Activated T-cell treated with anti-CD3 and anti-CD28 coated beads, Interleukin-2, amount 50 U/mL, for 4 hours (primary cell): Measurements from ENCODE around the gene CRABP1. TPM values are rescaled to one million over a fixed set of nuclear protein-coding genes. Genes with fewer than 3 reads are reported as not detected.
"Not testable (repeated sequence)": the region's sequence is repeated elsewhere in the genome, so short reads cannot be mapped to it uniquely, and the experiment has no call there.

Experiments
- ATAC-seq, 2 donors: fragments of 200-7000 bp; cut with Tn5 transposase; one replicate each; pipeline ENCODE4 v1.10.0; 2021
- DNase-seq: peaks from one replicate; pipeline ENCODE4 v3.0.0-alpha.2; 2020
- H3K27me3 Mint-ChIP-seq: one replicate; pipeline ENCODE4 v1.8.0; 2021; ENCODE audit warnings: low read depth, mixed read lengths
- H3K36me3 Mint-ChIP-seq: one replicate; pipeline ENCODE4 v1.8.0; 2022; ENCODE audit warnings: mixed read lengths; ENCODE audit not compliant: insufficient read depth
- H3K4me1 Mint-ChIP-seq: one replicate; pipeline ENCODE4 v1.8.0; 2021; ENCODE audit warnings: low read depth, mixed read lengths
- H3K4me3 Mint-ChIP-seq: one replicate; pipeline ENCODE4 v1.8.0; 2021; ENCODE audit warnings: mild to moderate bottlenecking, moderate library complexity, mixed read lengths
- H3K9me3 Mint-ChIP-seq: one replicate; pipeline ENCODE4 v1.8.0; 2021; ENCODE audit warnings: mixed read lengths
- total RNA-seq, 3 donors: library from RNA; stranded (reverse); gene quantifications; one replicate each; pipeline ENCODE4 v1.2.1, GENCODE V29; 2021

The CRABP1 gene
- total RNA-seq, 3 donors from 2014 or later: not detected

DNA sequence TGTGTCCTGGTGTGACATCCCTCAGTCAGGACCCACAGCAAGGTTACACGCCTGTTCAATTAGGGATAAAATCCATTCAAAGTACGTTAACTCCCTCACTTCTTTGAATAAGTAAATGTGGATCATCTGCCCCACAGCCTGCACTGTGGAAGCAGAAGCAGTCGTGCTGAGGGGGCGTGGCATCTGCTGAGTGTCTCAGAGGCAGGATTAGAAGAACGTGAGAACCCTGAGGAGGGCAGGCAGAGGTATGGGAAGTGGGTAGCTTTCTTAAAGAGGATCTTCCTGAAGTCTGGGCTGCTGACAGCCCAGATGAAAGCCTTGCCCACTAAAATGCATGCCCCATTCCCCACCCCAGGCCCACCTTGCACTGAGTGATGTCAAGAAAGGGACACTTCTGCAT is 28.5 kb downstream of the CRABP1 start:
- Mint-ChIP-seq H3K9me3 (no peaks in the 10 kb centered on the region), H3K4me3 (no peak overlapping the region), H3K27me3 (peaks cover 16% of the 10 kb centered on the region), H3K4me1 (no peaks in the 10 kb centered on the region), H3K36me3 (no peaks in the 10 kb centered on the region)
- DNase-seq: no peak
- ATAC-seq: no peak

DNA sequence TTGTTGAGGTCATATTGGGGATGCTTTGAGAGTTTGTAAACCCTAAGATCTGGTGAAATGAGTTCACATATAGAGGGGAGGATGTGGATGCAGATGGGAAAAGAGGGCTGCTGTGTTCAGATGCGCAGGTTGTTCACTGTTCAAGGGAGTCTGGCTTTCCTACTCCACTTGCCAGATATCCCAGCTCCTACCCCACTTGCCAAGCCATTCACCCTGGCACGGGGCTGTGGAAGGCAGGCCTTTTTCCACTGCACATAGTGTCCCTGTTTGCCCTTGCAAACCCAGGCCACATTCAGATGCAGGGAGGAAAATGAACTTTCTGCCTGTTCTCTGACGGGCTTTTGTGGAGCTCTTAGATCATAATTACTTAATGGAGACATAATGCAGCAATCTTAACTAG is 29.0 kb downstream of the CRABP1 start:
- H3K36me3 Mint-ChIP-seq: no peaks in the 10 kb centered on the region
- H3K4me1 Mint-ChIP-seq: no peaks in the 10 kb centered on the region
- H3K27me3 Mint-ChIP-seq: peaks cover 16% of the 10 kb centered on the region
- no peak overlapping the region for H3K4me3 Mint-ChIP-seq
- DNase-seq (no peak), ATAC-seq (no peak)
- H3K9me3 Mint-ChIP-seq: no peaks in the 10 kb centered on the region

DNA sequence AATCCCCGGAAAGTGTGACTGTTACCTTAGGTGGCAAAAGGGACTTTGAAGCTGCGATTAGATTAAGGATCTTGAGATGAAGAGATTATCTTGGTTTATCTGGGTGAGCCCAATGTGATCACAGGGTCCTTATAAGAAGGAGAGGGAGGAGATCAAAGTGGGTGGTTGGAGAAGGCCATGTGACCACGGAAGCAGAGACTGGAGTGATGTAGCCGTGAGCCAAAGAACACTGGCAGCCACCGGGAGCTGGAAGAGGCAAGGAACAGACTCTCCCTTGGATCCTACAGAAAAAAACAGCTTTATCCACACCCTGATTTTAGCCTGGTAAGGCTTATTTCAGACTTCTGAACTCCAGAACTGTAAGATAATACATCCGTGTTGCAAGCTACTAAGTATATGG is 29.9 kb downstream of the CRABP1 start:
- Mint-ChIP-seq H3K4me1 (peaks cover 3% of the 10 kb centered on the region), H3K4me3 (no peak overlapping the region), H3K27me3 (peaks cover 13% of the 10 kb centered on the region), H3K36me3 (no peaks in the 10 kb centered on the region), H3K9me3 (no peaks in the 10 kb centered on the region)
- ATAC-seq (no peak), DNase-seq (no peak)

DNA sequence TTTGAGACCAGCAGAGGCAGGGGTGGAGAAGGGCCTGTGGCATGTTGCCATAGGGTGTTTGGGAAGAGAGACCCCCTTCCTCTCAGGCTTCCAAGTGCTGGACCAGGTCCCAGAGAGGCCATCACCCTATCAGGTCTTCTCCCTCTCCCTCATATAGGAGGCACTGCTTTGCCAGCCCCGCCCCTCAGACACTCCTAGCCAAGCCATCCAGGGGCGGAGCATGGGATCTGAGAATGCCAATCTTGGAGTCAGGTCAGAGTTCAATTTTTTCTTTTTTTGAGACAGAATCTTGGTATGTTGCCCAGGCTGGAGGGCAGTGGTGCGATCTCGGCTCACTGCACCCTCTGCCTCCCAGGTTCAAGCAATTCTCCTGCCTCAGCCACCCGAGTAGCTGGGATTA is 32.7 kb downstream of the CRABP1 start:
- H3K36me3 Mint-ChIP-seq: no peaks in the 10 kb centered on the region
- H3K4me3 Mint-ChIP-seq: no peak overlapping the region
- ATAC-seq: no peak
- H3K4me1 Mint-ChIP-seq: peaks cover 6% of the 10 kb centered on the region
- H3K27me3 Mint-ChIP-seq: peaks cover 7% of the 10 kb centered on the region
- DNase-seq: no peak
- no peaks in the 10 kb centered on the region for H3K9me3 Mint-ChIP-seq

DNA sequence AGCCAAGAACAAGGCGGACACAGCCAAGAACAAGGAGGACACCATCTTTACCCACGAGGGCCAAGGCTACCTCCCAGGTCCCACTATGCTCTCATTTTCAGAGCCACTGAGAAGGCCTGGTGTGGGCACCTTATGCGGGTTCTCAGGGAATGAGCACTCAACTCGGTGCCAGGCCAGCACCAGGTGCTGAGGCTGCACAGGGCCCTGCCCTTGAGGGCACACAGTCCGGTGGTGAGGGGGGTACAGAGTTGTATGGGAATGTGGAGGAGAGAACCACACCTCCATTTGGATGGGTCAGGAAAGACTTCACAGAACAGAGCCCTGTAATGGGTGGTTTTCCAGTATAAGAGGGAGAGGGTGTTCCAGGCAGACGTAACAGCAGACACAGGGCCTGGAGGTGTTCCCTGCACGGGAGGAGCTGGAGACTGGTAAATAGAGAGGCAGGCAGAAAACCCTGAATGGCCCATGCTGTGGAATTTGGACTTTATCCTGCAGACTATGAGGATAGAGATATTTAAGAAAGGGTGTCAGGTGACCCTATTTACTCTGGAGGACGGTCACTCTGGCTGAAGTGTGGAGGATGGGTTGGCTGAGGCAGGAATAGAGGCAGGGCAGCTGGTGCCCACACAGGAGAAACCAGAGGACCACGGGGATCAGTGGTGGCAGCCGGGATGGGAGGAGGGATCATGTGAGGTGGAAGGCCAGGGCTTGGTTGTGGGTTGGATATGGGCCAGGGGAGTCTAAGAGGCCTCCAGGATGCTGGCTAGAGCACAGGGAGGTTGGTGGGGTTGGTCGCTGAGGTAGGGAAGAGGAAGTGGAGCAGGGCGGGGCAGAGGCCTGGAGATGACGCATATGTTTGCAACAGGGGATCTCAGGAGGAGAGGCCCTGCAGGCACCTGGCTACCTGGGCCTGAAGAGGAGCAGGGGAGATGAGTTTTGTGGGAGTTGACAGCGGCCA is 34.6 kb downstream of the CRABP1 start:
- Mint-ChIP-seq H3K9me3 (no peaks in the 10 kb centered on the region), H3K36me3 (no peaks in the 10 kb centered on the region), H3K4me3 (no peak overlapping the region), H3K4me1 (peaks cover 6% of the 10 kb centered on the region), H3K27me3 (peaks cover 8% of the 10 kb centered on the region)
- no peak for DNase-seq
- no peak for ATAC-seq

DNA sequence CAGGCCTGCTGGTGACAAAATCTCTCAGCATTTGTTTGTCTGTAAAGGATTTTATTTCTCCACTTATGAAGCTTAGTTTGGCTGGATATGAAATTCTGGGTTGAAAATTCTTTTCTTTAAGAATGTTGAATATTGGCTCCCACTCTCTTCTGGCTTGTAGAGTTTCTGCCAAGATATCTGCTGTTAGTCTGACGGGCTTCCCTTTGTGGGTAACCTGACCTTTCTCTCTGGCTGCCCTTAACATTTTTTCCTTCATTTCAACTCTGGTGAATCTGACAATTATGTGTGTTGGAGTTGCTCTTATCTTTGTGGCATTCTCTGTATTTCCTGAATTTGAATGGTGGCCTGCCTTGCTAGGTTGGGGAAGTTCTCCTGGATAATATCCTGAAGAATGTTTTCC is 40.0 kb downstream of the CRABP1 start:
- H3K27me3 Mint-ChIP-seq: peaks cover 33% of the 10 kb centered on the region
- ATAC-seq, H3K9me3 Mint-ChIP-seq, DNase-seq, H3K4me1 Mint-ChIP-seq, H3K4me3 Mint-ChIP-seq, H3K36me3 Mint-ChIP-seq: not testable (repeated sequence)

DNA sequence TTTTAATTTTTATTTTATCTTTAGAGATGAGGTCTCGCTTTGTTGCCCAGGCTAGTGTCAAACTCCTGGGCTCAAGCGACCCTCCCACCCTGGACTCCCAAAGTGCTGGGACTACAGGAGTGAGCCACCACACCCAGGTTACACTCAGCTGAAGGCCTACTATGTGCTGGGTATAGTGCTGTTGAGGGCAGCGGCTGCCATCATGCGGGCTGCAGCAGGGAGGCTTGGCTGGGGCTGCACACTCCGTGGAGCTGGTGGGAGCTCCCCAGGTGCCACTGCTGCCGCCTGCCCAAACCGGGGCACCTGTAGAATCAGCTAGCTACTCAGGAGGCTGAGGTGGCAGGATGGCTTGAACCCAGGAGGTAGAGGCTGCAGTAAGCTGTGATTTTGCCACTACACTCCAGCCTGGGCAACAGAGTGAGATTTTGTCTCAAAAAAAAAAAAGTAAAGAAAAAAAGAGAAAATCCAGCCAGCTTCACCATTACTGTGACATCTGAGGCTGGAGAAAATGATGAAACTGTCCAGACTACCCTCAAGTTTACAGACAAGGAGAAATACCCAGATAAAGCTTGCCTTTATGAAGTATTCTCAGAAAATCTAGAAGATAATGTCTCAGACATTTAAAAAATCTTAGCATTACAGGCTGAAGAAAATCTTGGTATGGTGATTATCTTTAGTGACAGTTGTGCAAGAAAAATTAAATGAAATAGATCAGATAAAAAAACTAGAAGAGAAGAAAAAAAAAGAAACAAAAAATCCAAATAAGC is 42.1 kb downstream of the CRABP1 start:
- H3K4me1 Mint-ChIP-seq: no peaks in the 10 kb centered on the region

DNA sequence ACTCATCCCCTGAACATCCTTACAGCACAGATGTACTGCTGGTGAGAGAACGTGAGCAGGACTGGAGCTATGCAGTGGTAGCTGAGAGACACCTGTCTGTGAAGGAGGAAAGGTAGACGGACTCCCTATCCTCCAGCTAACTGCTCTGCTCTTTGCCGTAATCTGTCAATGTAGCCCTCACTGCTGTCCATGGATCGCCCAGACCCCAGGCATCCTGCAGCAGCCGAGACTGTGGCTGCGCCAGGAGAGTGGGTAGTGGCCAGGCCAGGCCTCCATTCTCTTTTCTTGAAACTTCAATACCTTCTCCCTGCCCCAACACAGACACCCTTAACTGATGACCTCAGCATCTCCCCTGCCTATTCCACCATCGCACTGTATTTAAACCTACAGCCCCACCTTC is 44.5 kb downstream of the CRABP1 start:
- Mint-ChIP-seq H3K27me3 (peaks cover 47% of the 10 kb centered on the region), H3K4me1 (no peaks in the 10 kb centered on the region), H3K9me3 (no peaks in the 10 kb centered on the region), H3K4me3 (no peak overlapping the region), H3K36me3 (no peaks in the 10 kb centered on the region)
- no peak for DNase-seq
- no peak for ATAC-seq

More for the DNA sequence above, 42.1 kb downstream of the CRABP1 start:
- no peaks in the 10 kb centered on the region for H3K36me3 Mint-ChIP-seq
- no peak overlapping the region for H3K4me3 Mint-ChIP-seq
- no peak for DNase-seq
- H3K9me3 Mint-ChIP-seq: no peaks in the 10 kb centered on the region
- no peak for ATAC-seq
- H3K27me3 Mint-ChIP-seq: peaks cover 50% of the 10 kb centered on the region

DNA sequence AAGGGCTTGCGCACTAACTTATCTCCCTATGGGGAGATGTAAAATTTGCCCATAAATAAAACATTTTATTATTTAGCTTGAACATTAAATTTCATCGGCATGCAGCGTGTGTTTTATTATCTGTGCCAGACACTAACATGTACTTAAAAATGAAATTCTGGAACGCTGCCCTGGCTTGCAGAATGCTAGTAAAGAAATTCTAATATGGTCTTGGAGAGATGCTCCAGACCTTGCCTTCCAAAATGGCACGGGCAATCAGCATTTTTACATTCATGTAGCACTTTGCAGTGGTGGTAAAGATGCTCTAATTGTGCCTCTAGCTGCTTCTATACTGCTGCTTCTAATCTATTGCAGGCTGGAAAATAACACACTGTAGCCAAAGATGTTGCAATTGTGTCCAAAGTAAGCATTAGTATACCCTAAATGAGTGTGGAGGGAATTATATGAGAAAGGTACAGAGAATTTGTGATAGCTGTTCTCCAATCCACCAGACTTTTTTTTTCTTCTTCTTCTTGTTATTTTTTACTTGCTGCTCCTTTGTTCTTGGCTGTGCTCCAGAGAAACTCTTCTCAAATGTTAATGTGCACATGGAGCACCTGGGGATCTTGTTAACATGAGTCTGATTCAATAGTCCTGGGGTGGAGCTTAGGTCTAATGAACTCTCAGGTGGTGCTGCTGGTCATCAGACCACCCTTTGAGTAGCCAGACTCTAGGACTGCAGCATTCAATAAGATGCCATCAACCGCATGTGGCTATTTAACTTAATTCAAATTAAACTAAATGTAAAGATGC is 47.3 kb downstream of the CRABP1 start:
- no peaks in the 10 kb centered on the region for H3K9me3 Mint-ChIP-seq
- ATAC-seq (no peak), DNase-seq (no peak)
- H3K27me3 Mint-ChIP-seq: peaks cover 38% of the 10 kb centered on the region
- no peaks in the 10 kb centered on the region for H3K4me1 Mint-ChIP-seq
- H3K36me3 Mint-ChIP-seq: no peaks in the 10 kb centered on the region
- no peak overlapping the region for H3K4me3 Mint-ChIP-seq

DNA sequence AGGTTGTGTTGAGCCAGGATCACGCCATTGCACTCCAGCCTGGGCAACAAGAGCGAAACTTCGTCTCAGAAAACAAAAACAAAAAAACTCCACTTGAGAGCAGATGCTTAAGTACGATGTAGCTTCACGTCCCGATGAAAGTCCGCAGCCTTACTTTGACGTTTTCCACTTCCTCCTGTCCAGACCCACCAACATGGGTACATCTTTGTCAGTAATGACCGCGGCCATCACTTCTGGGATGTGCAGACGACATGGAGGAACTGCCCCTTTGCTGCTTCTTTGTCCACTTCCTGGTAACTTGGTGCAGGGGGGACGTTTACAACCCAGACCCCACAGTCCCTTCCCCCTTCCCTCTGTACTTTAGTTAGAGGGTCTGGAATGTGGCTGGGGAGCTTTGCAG is 48.7 kb downstream of the CRABP1 start:
- no peak overlapping the region for H3K4me3 Mint-ChIP-seq
- no peaks in the 10 kb centered on the region for H3K36me3 Mint-ChIP-seq
- H3K4me1 Mint-ChIP-seq: no peaks in the 10 kb centered on the region
- ATAC-seq (no peak), DNase-seq (no peak)
- no peaks in the 10 kb centered on the region for H3K9me3 Mint-ChIP-seq
- peaks cover 33% of the 10 kb centered on the region for H3K27me3 Mint-ChIP-seq

DNA sequence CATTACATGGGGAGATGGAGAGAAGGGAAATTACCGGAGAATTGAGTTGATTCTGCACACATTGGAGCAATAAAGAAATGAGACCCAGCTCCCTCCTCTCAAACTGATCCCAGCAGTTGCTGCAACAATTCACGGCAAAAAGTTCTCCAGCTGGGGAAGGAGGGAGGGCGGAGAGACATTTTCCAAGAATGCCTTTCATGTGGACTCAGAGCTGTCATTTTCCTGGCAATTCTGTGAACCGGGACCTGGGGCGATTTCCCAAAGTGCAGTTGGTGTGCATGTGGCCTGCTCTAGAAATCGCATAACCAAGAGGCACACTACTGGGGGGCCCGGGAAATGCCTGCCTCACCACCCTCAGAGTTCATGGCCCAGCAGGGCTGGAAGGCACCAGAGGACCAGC is 49.2 kb downstream of the CRABP1 start:
- H3K4me3 Mint-ChIP-seq: no peak overlapping the region
- no peaks in the 10 kb centered on the region for H3K9me3 Mint-ChIP-seq
- H3K36me3 Mint-ChIP-seq: no peaks in the 10 kb centered on the region
- DNase-seq (no peak), ATAC-seq (no peak)
- no peaks in the 10 kb centered on the region for H3K4me1 Mint-ChIP-seq
- H3K27me3 Mint-ChIP-seq: peaks cover 30% of the 10 kb centered on the region

DNA sequence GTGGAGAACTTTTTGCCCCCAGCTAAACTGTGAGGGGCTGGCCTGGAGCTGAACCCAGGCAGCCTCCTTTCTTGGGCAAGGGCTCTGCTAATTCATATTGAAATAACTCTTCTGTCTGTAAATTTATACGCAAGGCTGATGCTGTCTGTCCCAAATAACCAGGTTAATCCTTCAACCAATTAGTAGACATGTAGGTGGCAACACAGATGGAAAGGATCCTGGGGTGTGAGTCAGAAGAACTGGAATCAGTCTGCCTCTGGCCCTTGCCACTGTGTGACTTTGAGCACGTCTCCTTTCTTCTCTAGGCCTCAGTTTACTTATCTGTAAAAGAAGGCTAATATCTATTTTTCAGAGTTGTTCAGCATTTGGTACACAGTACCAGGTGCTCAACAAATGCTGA is 49.6 kb downstream of the CRABP1 start:
- no peaks in the 10 kb centered on the region for H3K36me3 Mint-ChIP-seq
- H3K27me3 Mint-ChIP-seq: peaks cover 29% of the 10 kb centered on the region
- H3K4me3 Mint-ChIP-seq: no peak overlapping the region
- H3K9me3 Mint-ChIP-seq: no peaks in the 10 kb centered on the region
- ATAC-seq: no peak
- H3K4me1 Mint-ChIP-seq: no peaks in the 10 kb centered on the region
- DNase-seq: no peak

DNA sequence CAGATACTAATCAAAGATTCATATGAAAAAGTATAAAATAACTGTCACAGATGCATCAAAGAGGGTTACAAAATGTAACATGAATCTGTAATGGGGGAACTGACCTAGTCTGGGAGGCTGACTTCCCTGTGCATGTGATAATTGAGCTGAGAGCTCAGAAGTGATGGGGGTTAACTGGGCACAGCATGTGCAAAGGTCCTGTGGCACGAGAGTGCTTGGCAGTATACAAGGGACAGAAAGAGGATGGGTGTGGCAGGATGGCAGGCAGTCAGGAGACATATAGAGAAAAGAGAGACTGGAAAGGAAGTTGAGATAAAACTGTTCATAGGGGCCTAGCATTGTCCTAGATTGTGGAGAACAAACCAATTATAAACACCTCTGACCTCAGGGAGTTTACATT is 50.1 kb downstream of the CRABP1 start:
- H3K4me1 Mint-ChIP-seq: no peaks in the 10 kb centered on the region
- DNase-seq (no peak), ATAC-seq (no peak)
- no peak overlapping the region for H3K4me3 Mint-ChIP-seq
- peaks cover 24% of the 10 kb centered on the region for H3K27me3 Mint-ChIP-seq
- no peaks in the 10 kb centered on the region for H3K36me3 Mint-ChIP-seq
- H3K9me3 Mint-ChIP-seq: no peaks in the 10 kb centered on the region

DNA sequence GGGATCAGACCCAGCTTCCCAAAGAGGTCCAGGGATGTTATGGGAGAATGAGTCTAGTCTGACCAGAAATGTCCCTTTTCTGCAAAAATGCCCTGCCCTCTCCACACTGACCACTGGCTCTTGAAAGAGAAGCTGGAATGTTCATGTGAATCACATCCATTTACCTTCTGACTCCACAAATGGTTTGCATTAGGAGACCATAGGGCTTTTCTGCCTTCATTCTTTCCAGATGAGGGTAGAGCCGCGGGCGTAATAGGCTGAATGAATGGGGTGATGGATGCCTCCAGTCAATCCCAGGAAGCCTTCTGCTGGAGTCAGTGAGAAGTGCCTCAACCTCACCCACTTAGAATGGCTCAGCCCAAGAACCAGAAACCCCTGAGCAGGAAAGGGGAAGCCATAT is 50.7 kb downstream of the CRABP1 start:
- Mint-ChIP-seq H3K9me3 (no peaks in the 10 kb centered on the region), H3K4me3 (no peak overlapping the region), H3K36me3 (no peaks in the 10 kb centered on the region), H3K27me3 (peaks cover 18% of the 10 kb centered on the region), H3K4me1 (no peaks in the 10 kb centered on the region)
- ATAC-seq: no peak
- DNase-seq: no peak
